Panc1 (cell line): ENCODE data around the gene DLL1. TPM values are rescaled to one million over a fixed set of nuclear protein-coding genes. Genes with fewer than 3 reads are reported as not detected.

ENCODE experiments used
- ATAC-seq: fragments of 200-7000 bp; cut with Tn5 transposase; 2 replicates; pipeline ENCODE4 v1.9.1; 2020; ENCODE audit warnings: mild to moderate bottlenecking, moderate library complexity
- BruUV-seq: library from RNA; stranded (reverse); fragments of 400-500 nt; replicated peaks from 2 replicates; lab custom pipeline; 2021; lab: Mats Ljungman, UMichigan
- CTCF ChIA-PET: fragments of 300-600 bp; sonication (Branson Sonifier 250); formaldehyde crosslinking; loops from one replicate; lab custom pipeline; 2022; ENCODE audit warnings: antibody characterized with exemption; lab: Charles Lee
- POLR2A ChIA-PET: fragments of 300-600 bp; sonication (Branson Sonifier 250); formaldehyde crosslinking; loops from one replicate; lab custom pipeline; 2022; ENCODE audit warnings: antibody characterized with exemption; lab: Charles Lee
- DNase-seq: peaks from one replicate; pipeline ENCODE4 v3.0.0-alpha.2; 2010; ENCODE audit warnings: low read depth, low spot score
- H3K27ac ChIP-seq: 2 replicates; pipeline ENCODE4 v1.5.1; 2011; ENCODE audit warnings: mild to moderate bottlenecking, low read length, inconsistent platforms
- H3K27me3 ChIP-seq: fragments of 200-500 bp; sonication (Bioruptor generic); 2 replicates; pipeline ENCODE4 v1.6.0; 2014; ENCODE audit warnings: low read length, inconsistent platforms; ENCODE audit not compliant: control insufficient read depth, insufficient read depth
- H3K36me3 ChIP-seq: fragments of 200-500 bp; sonication (Bioruptor generic); 2 replicates; pipeline ENCODE4 v1.5.1; 2014; ENCODE audit warnings: inconsistent platforms, mild to moderate bottlenecking, low read length, moderate library complexity; ENCODE audit not compliant: control insufficient read depth, insufficient read depth
- H3K4me1 ChIP-seq: 2 replicates; pipeline ENCODE4 v1.5.1; 2011; ENCODE audit warnings: inconsistent platforms, mild to moderate bottlenecking, low read length, moderate library complexity; ENCODE audit not compliant: control insufficient read depth, insufficient read depth
- H3K4me3 ChIP-seq, 2 experiments: 2 replicates each; pipeline ENCODE4 v1.5.1; 2011 to 2012; ENCODE audit warnings: low read depth in 2 of 2, low read length in 2 of 2, mild to moderate bottlenecking in 2 of 2, inconsistent platforms in 1 of 2, moderate library complexity in 1 of 2
- H3K9me3 ChIP-seq: fragments of 200-500 bp; sonication (Bioruptor generic); 2 replicates; pipeline ENCODE4 v1.5.1; 2014; ENCODE audit warnings: low read depth, mild to moderate bottlenecking, inconsistent platforms, low read length, moderate library complexity; ENCODE audit not compliant: control insufficient read depth, insufficient read depth
- POLR2AphosphoS5 ChIP-seq: IDR thresholded peaks from 2 replicates; pipeline ENCODE4 v1.6.1; 2012; ENCODE audit warnings: mild to moderate bottlenecking, low read depth, low read length, moderate library complexity
- SIN3A ChIP-seq: IDR thresholded peaks from 2 replicates; pipeline ENCODE4 v1.6.1; 2012; ENCODE audit warnings: low read depth, mild to moderate bottlenecking, low read length, moderate library complexity, borderline replicate concordance; ENCODE audit not compliant: insufficient read depth
- TCF7L2 ChIP-seq: IDR thresholded peaks from 2 replicates; pipeline ENCODE4 v1.6.1; 2011; ENCODE audit warnings: mild to moderate bottlenecking, low read depth, low read length, inconsistent platforms
- in situ Hi-C: cut with HindIII; loops from 2 replicates; pipeline ENCODE4 v1.10.0; 2016; ENCODE audit warnings: low sequenced_read_pairs, low pct_unique_long_range_greater_than_20kb
- intact Hi-C: fragments of 100-400 bp; cut with micrococcal nuclease; formaldehyde crosslinking; loops from one replicate; pipeline ENCODE4 v1.10.0; 2022; ENCODE audit not compliant: unreplicated experiment
- total RNA-seq: library from RNA; stranded (reverse); gene quantifications from one replicate; pipeline ENCODE4 v1.2.1, GENCODE V29; 2021; ENCODE audit not compliant: unreplicated experiment
- TF ChIP-seq, protein P1 (sequence below): fragments of 450-650 bp; IDR thresholded peaks from 2 replicates; pipeline ENCODE4 v1.5.1; 2017; ENCODE audit warnings: mild to moderate bottlenecking
- TF ChIP-seq, protein P2 (sequence below), 2 experiments: IDR thresholded peaks; 2 replicates each; pipeline ENCODE4 v1.6.1; 2011 to 2012; ENCODE audit warnings: low read depth in 2 of 2, control low read depth in 1 of 2, low read length in 1 of 2, mild to moderate bottlenecking in 1 of 2, moderate library complexity in 1 of 2; ENCODE audit not compliant: insufficient read depth in 1 of 2

The DLL1 gene
- total RNA-seq, 1 experiment from 2014 or later: 2.4 TPM

DNA sequence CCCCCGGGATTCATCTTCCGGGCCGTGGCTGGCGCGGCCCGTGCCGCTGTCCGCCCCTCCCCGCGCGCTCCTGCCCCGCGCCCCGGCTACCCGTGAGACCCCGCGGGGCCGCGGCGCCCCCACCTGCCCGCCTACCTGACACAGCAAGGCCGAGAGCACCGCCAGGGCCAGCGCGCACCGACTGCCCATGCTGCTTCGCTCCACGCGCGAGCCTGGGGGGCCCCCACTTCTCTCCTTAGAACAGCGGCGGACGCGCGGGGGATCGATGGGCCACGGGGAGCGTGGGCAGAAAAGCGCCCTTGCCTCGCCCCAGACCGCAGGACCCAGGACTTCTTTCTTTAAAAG, 955 bp downstream of the DLL1 start:
- H3K27me3 ChIP-seq: peaks cover 34% of the 10 kb centered on the region
- POLR2A ChIA-PET: no interaction called here
- in situ Hi-C loops: no loop called here

DNA sequence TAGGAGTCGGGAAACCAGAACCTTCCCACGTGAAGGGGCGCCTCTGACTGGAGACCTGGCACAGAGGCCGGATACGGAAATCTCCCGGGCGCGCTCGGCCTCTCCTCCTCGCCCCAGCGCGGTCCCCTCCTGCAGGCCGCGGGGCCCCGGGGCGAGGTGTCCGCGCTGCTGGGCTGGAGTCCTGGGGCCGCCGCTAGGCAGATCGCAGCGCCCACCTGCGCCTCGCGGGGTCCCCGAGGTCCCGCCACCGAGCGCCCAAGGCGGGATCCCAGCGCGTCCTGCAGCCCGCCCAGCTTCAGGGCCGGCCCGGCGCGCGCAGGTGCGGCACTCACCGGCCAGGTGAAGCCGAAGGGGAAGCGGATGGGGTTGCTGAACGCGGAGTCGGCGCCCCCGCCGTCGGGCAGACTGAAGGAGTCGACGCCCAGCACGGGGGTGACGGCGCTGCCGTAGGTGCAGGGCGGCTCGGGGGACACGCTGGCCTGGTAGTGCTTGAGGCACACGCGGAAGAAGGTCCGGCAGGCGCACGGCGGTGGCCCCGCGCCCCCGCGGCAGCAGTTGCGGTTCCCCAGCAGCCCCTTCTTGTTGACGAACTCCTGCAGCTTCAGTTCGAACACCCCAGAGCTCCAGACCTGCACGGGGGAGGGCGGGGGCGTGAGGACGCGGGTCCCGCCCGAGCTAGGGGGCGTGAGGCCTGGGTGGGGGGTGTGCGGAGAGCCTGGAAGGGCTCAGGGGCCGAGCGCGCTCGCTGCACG, 1.5 kb downstream of the DLL1 start:
- Histone ChIP-seq H3K27ac (no peak overlapping the region), H3K36me3 (no peaks in the 10 kb centered on the region), H3K27me3 (peaks cover 28% of the 10 kb centered on the region), H3K4me1 (peaks cover 11% of the 10 kb centered on the region), H3K4me3 (peak overlapping the region in 1 of 2 experiments; percentile 66; a peak in 3 of 4 replicates), H3K9me3 (no peaks in the 10 kb centered on the region)
- ATAC-seq (no peak), DNase-seq (no peak)
- intact Hi-C loops: no loop called here
- in situ Hi-C loops: no loop called here
- BruUV-seq: no TSS peak
- TF ChIP-seq, protein P1, sequence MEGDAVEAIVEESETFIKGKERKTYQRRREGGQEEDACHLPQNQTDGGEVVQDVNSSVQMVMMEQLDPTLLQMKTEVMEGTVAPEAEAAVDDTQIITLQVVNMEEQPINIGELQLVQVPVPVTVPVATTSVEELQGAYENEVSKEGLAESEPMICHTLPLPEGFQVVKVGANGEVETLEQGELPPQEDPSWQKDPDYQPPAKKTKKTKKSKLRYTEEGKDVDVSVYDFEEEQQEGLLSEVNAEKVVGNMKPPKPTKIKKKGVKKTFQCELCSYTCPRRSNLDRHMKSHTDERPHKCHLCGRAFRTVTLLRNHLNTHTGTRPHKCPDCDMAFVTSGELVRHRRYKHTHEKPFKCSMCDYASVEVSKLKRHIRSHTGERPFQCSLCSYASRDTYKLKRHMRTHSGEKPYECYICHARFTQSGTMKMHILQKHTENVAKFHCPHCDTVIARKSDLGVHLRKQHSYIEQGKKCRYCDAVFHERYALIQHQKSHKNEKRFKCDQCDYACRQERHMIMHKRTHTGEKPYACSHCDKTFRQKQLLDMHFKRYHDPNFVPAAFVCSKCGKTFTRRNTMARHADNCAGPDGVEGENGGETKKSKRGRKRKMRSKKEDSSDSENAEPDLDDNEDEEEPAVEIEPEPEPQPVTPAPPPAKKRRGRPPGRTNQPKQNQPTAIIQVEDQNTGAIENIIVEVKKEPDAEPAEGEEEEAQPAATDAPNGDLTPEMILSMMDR: no peak
- ChIA-PET CTCF (no interaction called here), POLR2A (no interaction called here)

More for the DNA sequence above, 955 bp downstream of the DLL1 start:
- TF ChIP-seq, protein P1: no peak
- TF ChIP-seq TCF7L2: no peak
- TF ChIP-seq SIN3A: no peak
- TF ChIP-seq POLR2AphosphoS5: no peak
- CTCF ChIA-PET: interaction anchor here (1.4 kb wide), 1 partner anchor 500 kb away, joined by 3 read pairs; no protein-coding TSS in a partner anchor
- no peak overlapping the region for H3K27ac ChIP-seq
- H3K9me3 ChIP-seq: no peaks in the 10 kb centered on the region
- DNase-seq: no peak
- intact Hi-C loops: loop anchor here (5.0 to 10.0 kb wide), 2 partner anchors 235 to 498 kb away; no protein-coding TSS in a partner anchor
- no TSS peak for BruUV-seq
- H3K4me3 ChIP-seq: peak overlapping the region; percentile 66 to 70
- peaks cover 11% of the 10 kb centered on the region for H3K4me1 ChIP-seq
- H3K36me3 ChIP-seq: no peaks in the 10 kb centered on the region
- no peak for ATAC-seq

DNA sequence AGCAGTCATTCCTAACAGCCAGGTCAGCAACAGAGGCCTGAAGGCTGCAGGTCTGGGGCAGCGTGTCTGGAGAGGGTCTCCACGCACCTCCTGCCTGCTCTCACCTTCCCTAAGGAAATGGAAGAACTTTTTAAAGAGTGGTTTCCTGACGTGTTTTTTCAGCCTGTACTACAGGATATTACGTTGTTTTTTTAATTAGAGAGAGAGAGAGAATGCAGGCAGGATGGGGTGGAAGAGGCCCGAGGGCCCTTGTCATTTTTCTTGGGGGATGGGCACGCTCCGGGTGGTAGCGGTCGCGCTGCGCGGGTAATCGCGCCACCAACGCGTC, 2.1 kb downstream of the DLL1 start:
- TF ChIP-seq POLR2AphosphoS5: no peak
- TF ChIP-seq, protein P1: no peak
- no peak for TF ChIP-seq SIN3A
- no peak for TF ChIP-seq TCF7L2
- TF ChIP-seq, protein P2, sequence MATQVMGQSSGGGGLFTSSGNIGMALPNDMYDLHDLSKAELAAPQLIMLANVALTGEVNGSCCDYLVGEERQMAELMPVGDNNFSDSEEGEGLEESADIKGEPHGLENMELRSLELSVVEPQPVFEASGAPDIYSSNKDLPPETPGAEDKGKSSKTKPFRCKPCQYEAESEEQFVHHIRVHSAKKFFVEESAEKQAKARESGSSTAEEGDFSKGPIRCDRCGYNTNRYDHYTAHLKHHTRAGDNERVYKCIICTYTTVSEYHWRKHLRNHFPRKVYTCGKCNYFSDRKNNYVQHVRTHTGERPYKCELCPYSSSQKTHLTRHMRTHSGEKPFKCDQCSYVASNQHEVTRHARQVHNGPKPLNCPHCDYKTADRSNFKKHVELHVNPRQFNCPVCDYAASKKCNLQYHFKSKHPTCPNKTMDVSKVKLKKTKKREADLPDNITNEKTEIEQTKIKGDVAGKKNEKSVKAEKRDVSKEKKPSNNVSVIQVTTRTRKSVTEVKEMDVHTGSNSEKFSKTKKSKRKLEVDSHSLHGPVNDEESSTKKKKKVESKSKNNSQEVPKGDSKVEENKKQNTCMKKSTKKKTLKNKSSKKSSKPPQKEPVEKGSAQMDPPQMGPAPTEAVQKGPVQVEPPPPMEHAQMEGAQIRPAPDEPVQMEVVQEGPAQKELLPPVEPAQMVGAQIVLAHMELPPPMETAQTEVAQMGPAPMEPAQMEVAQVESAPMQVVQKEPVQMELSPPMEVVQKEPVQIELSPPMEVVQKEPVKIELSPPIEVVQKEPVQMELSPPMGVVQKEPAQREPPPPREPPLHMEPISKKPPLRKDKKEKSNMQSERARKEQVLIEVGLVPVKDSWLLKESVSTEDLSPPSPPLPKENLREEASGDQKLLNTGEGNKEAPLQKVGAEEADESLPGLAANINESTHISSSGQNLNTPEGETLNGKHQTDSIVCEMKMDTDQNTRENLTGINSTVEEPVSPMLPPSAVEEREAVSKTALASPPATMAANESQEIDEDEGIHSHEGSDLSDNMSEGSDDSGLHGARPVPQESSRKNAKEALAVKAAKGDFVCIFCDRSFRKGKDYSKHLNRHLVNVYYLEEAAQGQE (IDR thresholded peaks at IDR 0.05; ENCODE audit: insufficient read depth in 1 of 2, low read depth in 2 of 2, low read length in 1 of 2): no peak
- no peaks in the 10 kb centered on the region for H3K9me3 ChIP-seq
- no peak for DNase-seq
- in situ Hi-C loops (no loop called here), intact Hi-C loops (no loop called here)
- ChIA-PET POLR2A (no interaction called here), CTCF (no interaction called here)
- peaks cover 11% of the 10 kb centered on the region for H3K4me1 ChIP-seq
- no peak overlapping the region for H3K4me3 ChIP-seq
- H3K27ac ChIP-seq: no peak overlapping the region
- no TSS peak for BruUV-seq
- ATAC-seq: no peak
- no peaks in the 10 kb centered on the region for H3K36me3 ChIP-seq
- H3K27me3 ChIP-seq: peaks cover 23% of the 10 kb centered on the region
